SHP77 (cell line): ENCODE data around the gene PTER.

ENCODE experiments used
- DNase-seq, 2 experiments: peaks; one replicate each; lab custom pipeline; 2025; lab: John Stamatoyannopoulos, UW

Gene PTER

GRCh38 chr10:16436758-16437539 is at the start of gene PTER:
TSS of gene PTER (plus strand) at chr10:16437010. CDS start at chr10:16484385, 47,375 bp downstream.
- DNase-seq = peak; percentile 79 to 84

GRCh38 chr10:16392531-16393069 is 44.2 kb upstream of the PTER start:
- DNase-seq = no peak

- no peak for DNase-seq
Measured at GRCh38 chr10:16393271-16393858, 43.4 kb upstream of the PTER start.

GRCh38 chr10:16401416-16401815 is 35.4 kb upstream of the PTER start:
- no peak for DNase-seq

GRCh38 chr10:16408379-16408778 is 28.4 kb upstream of the PTER start:
- no peak for DNase-seq

GRCh38 chr10:16417341-16417740 is 19.5 kb upstream of the PTER start:
- DNase-seq = no peak

- no peak for DNase-seq
Measured at GRCh38 chr10:16423599-16423998, 13.2 kb upstream of the PTER start.

- no peak for DNase-seq
Measured at GRCh38 chr10:16425449-16425848, 11.4 kb upstream of the PTER start.

- no peak for DNase-seq
Measured at GRCh38 chr10:16429539-16429938, 7.3 kb upstream of the PTER start.

GRCh38 chr10:16436367-16436757 is 448 bp upstream of the PTER start:
- no peak for DNase-seq

GRCh38 chr10:16437540-16437894 is 707 bp downstream of the PTER start:
- DNase-seq = no peak

GRCh38 chr10:16439295-16439694 is 2.5 kb downstream of the PTER start:
- DNase-seq = no peak

GRCh38 chr10:16440396-16441133 is 3.8 kb downstream of the PTER start:
- DNase-seq = no peak

- DNase-seq = no peak
Measured at GRCh38 chr10:16441173-16441840, 4.5 kb downstream of the PTER start.

- DNase-seq = no peak
Measured at GRCh38 chr10:16442914-16443313, 6.1 kb downstream of the PTER start.

- no peak for DNase-seq
Measured at GRCh38 chr10:16445770-16446469, 9.1 kb downstream of the PTER start.

GRCh38 chr10:16449454-16449853 is 12.6 kb downstream of the PTER start:
- DNase-seq = no peak

GRCh38 chr10:16458166-16458955 is 21.6 kb downstream of the PTER start:
- DNase-seq = no peak

- DNase-seq = no peak
Measured at GRCh38 chr10:16459423-16459939, 22.7 kb downstream of the PTER start.

GRCh38 chr10:16466001-16466400 is 29.2 kb downstream of the PTER start:
- DNase-seq = no peak

- DNase-seq = no peak
Measured at GRCh38 chr10:16470747-16471146, 33.9 kb downstream of the PTER start.
